Calu3 (cell line): ENCODE results near the gene PPP1R9B. TPM values are rescaled to one million over a fixed set of nuclear protein-coding genes. Genes with fewer than 3 reads are reported as not detected.

Source experiments
- BruUV-seq: library from RNA; stranded (reverse); fragments of 400-500 nt; replicated peaks from 2 replicates; lab custom pipeline; 2021; lab: Mats Ljungman, UMichigan
- CTCF ChIA-PET: fragments of 300-600 bp; sonication (Branson Sonifier 250); formaldehyde crosslinking; loops from one replicate; lab custom pipeline; 2022; ENCODE audit warnings: antibody characterized with exemption; lab: Charles Lee
- DNase-seq: peaks from one replicate; pipeline ENCODE4 v3.0.0; 2022
- H3K27ac Mint-ChIP-seq: one replicate; pipeline ENCODE4 v1.8.0; 2022; ENCODE audit warnings: mixed read lengths; ENCODE audit not compliant: unreplicated experiment
- H3K27me3 Mint-ChIP-seq: one replicate; pipeline ENCODE4 v1.8.0; 2022; ENCODE audit warnings: mixed read lengths; ENCODE audit not compliant: unreplicated experiment
- H3K36me3 Mint-ChIP-seq: one replicate; pipeline ENCODE4 v1.8.0; 2022; ENCODE audit warnings: mild to moderate bottlenecking, moderate library complexity, mixed read lengths; ENCODE audit not compliant: insufficient read depth, unreplicated experiment
- H3K4me1 Mint-ChIP-seq: one replicate; pipeline ENCODE4 v1.8.0; 2022; ENCODE audit warnings: mild to moderate bottlenecking, low read depth, mixed read lengths; ENCODE audit not compliant: unreplicated experiment
- H3K4me3 Mint-ChIP-seq: one replicate; pipeline ENCODE4 v1.8.0; 2022; ENCODE audit warnings: mild to moderate bottlenecking, low read depth, moderate library complexity, mixed read lengths; ENCODE audit not compliant: unreplicated experiment
- H3K9me3 Mint-ChIP-seq: one replicate; pipeline ENCODE4 v1.8.0; 2022; ENCODE audit warnings: low read depth, mixed read lengths; ENCODE audit not compliant: unreplicated experiment
- CTCF ChIP-seq: fragments of 200-600 bp; IDR thresholded peaks from one replicate; pipeline ENCODE4 v1.8.0; 2022; ENCODE audit warnings: antibody characterized with exemption; ENCODE audit not compliant: unreplicated experiment
- intact Hi-C: fragments of 100-400 bp; cut with micrococcal nuclease; formaldehyde crosslinking; loops from one replicate; pipeline ENCODE4 v1.10.0; 2022; ENCODE audit not compliant: unreplicated experiment
- total RNA-seq: library from RNA; stranded (reverse); gene quantifications from 2 replicates; pipeline ENCODE4 v1.2.3, GENCODE V29; 2022

Gene PPP1R9B
- total RNA-seq, 1 experiment from 2014 or later, result 74.3 TPM

- DNase-seq, result no peak
- BruUV-seq, result no TSS peak
- H3K27ac Mint-ChIP-seq, result no peak overlapping the region
- no peaks in the 10 kb centered on the region for H3K9me3 Mint-ChIP-seq
- TF ChIP-seq CTCF, result no peak
- intact Hi-C loops, result no loop called here
- H3K36me3 Mint-ChIP-seq, result peaks cover 10% of the 10 kb centered on the region
- no peaks in the 10 kb centered on the region for H3K27me3 Mint-ChIP-seq
- H3K4me3 Mint-ChIP-seq, result no peak overlapping the region
- H3K4me1 Mint-ChIP-seq, result no peaks in the 10 kb centered on the region
- CTCF ChIA-PET, result interaction anchor here (1.1 to 1.2 kb wide), 2 partner anchors 13 to 14 kb away, joined by 4 read pairs; no protein-coding TSS in a partner anchor
Observed at GRCh38 chr17:50108556-50108955, 41.9 kb downstream of the PPP1R9B start.

DNA sequence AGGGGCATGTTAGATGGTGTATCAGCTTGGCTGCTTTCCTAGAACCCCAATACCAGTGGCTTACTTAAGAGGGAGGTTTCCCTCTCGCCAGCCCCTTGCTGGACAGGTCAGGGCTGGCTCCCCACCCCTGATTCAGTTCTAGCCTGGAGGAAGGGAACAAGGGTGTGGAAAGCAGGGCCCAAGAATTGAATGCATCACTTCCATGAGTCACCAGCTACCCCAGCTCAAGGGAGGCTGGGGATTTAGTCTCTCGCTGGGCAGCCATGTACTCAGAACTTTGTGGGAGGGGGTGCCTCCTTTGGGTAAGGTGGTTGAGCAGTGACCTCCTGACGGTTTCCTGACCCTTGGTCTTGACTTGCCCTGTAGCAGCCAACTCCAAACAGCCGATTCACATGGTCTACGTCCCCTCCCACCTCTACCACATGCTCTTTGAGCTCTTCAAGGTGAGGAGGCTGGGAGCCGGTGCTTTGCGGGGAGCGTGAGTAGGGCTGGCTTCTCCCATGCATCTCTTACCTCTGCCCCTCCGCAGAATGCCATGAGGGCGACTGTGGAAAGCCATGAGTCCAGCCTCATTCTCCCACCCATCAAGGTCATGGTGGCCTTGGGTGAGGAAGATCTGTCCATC lies 42.6 kb downstream of the PPP1R9B start:
- no peak for TF ChIP-seq CTCF
- no peaks in the 10 kb centered on the region for H3K27me3 Mint-ChIP-seq
- CTCF ChIA-PET, result interaction anchor here (1.1 kb wide), 1 partner anchor 14 kb away, joined by 4 read pairs; no protein-coding TSS in a partner anchor

GRCh38 chr17:50106393-50107131 lies 43.9 kb downstream of the PPP1R9B start:
- peaks cover 18% of the 10 kb centered on the region for H3K4me1 Mint-ChIP-seq
- peaks cover 18% of the 10 kb centered on the region for H3K36me3 Mint-ChIP-seq
- intact Hi-C loops, result no loop called here
- no peak for TF ChIP-seq CTCF
- no peaks in the 10 kb centered on the region for H3K27me3 Mint-ChIP-seq
- no peak for DNase-seq
- no TSS peak for BruUV-seq
- H3K27ac Mint-ChIP-seq, result no peak overlapping the region
- H3K4me3 Mint-ChIP-seq, result no peak overlapping the region
- no peaks in the 10 kb centered on the region for H3K9me3 Mint-ChIP-seq
- CTCF ChIA-PET, result no interaction called here

More for the DNA sequence above, 42.6 kb downstream of the PPP1R9B start:
- DNase-seq, result no peak
- peaks cover 4% of the 10 kb centered on the region for H3K4me1 Mint-ChIP-seq
- intact Hi-C loops, result no loop called here
- H3K9me3 Mint-ChIP-seq, result no peaks in the 10 kb centered on the region
- no peak overlapping the region for H3K4me3 Mint-ChIP-seq
- no peak overlapping the region for H3K27ac Mint-ChIP-seq
- no TSS peak for BruUV-seq
- peaks cover 12% of the 10 kb centered on the region for H3K36me3 Mint-ChIP-seq

- CTCF ChIA-PET, result no interaction called here
- no TSS peak for BruUV-seq
- no peak overlapping the region for H3K27ac Mint-ChIP-seq
- H3K4me1 Mint-ChIP-seq, result peaks cover 25% of the 10 kb centered on the region
- no peak overlapping the region for H3K4me3 Mint-ChIP-seq
- H3K36me3 Mint-ChIP-seq, result peaks cover 25% of the 10 kb centered on the region
- no peaks in the 10 kb centered on the region for H3K9me3 Mint-ChIP-seq
- intact Hi-C loops, result no loop called here
- no peak for DNase-seq
- no peaks in the 10 kb centered on the region for H3K27me3 Mint-ChIP-seq
- TF ChIP-seq CTCF, result no peak
Observed at GRCh38 chr17:50105811-50106210, 44.7 kb downstream of the PPP1R9B start.
